K562 (cell line): ENCODE results near the gene TMPO. TPM values are rescaled to one million over a fixed set of nuclear protein-coding genes. Genes with fewer than 3 reads are reported as not detected.
A peak's percentile ranks its signal among the peaks of the same experiment; 100 is the strongest.

ENCODE experiments used
- BCL6 ChIP-seq: fragments of 250-450 bp; sonication (Bioruptor Pico); IDR thresholded peaks from 2 replicates; pipeline ENCODE4 v1.4.0; 2020
- CEBPB ChIP-seq: fragments of 450-650 bp; IDR thresholded peaks from 2 replicates; pipeline ENCODE4 v1.6.1; 2016; ENCODE audit warnings: missing genetic modification characterization, missing compliant biosample characterization
- CREB3L1 ChIP-seq: fragments of 450-650 bp; IDR thresholded peaks from 2 replicates; pipeline ENCODE4 v1.6.1; 2014; ENCODE audit warnings: low read depth, mild to moderate bottlenecking, moderate library complexity, borderline replicate concordance
- ESRRA ChIP-seq: fragments of 450-650 bp; IDR thresholded peaks from 2 replicates; pipeline ENCODE4 v1.6.1; 2014; ENCODE audit warnings: low read depth, mild to moderate bottlenecking, moderate library complexity, borderline replicate concordance
- GABPB2 ChIP-seq: fragments of 250-450 bp; sonication (Bioruptor Pico); conservative IDR thresholded peaks from 2 replicates; pipeline ENCODE4 v1.5.1; 2021; ENCODE audit warnings: mild to moderate bottlenecking
- GTF2F1 ChIP-seq: IDR thresholded peaks from 2 replicates; pipeline ENCODE4 v1.6.1; 2011; ENCODE audit warnings: low read depth, low read length, improper control_type of control experiment
- HES1 ChIP-seq: fragments of 450-650 bp; IDR thresholded peaks from 2 replicates; pipeline ENCODE4 v1.6.1; 2016; ENCODE audit warnings: low read depth, mild to moderate bottlenecking, moderate library complexity
- KLF10 ChIP-seq: fragments of 250-450 bp; sonication (Bioruptor Pico); IDR thresholded peaks from 2 replicates; pipeline ENCODE4 v1.6.1; 2021; ENCODE audit warnings: matching md5 sums
- MCM2 ChIP-seq: fragments of 450-650 bp; IDR thresholded peaks from 2 replicates; pipeline ENCODE4 v1.6.1; 2017; ENCODE audit warnings: low read depth, mild to moderate bottlenecking
- MTF1 ChIP-seq: fragments of 250-450 bp; sonication (Bioruptor Pico); IDR thresholded peaks from 2 replicates; pipeline ENCODE4 v1.9.0; 2021; ENCODE audit warnings: moderate library complexity, mild to moderate bottlenecking, inconsistent platforms, borderline replicate concordance
- NCOA2 ChIP-seq, 2 experiments: fragments of 450-650 bp; IDR thresholded peaks; 2 replicates each; pipeline ENCODE4 v1.6.1; 2018; ENCODE audit warnings: mild to moderate bottlenecking in 2 of 2, moderate library complexity in 1 of 2; ENCODE audit not compliant: partially characterized antibody in 2 of 2
- NCOR1 ChIP-seq: fragments of 450-650 bp; IDR thresholded peaks from 2 replicates; pipeline ENCODE4 v1.6.1; 2016; ENCODE audit warnings: mild to moderate bottlenecking, moderate library complexity
- POU5F1 ChIP-seq: fragments of 150-350 bp; IDR thresholded peaks from 2 replicates; pipeline ENCODE4 v1.6.1; 2014; ENCODE audit warnings: borderline replicate concordance, low read length, low read depth, mild to moderate bottlenecking; ENCODE audit not compliant: partially characterized antibody
- RBM25 ChIP-seq: fragments of 200-400 bp; formaldehyde crosslinking; IDR thresholded peaks from 2 replicates; pipeline ENCODE4 v1.6.1; 2018; ENCODE audit warnings: low read length, low read depth, moderate library complexity; ENCODE audit not compliant: severe bottlenecking
- SMC3 ChIP-seq: conservative IDR thresholded peaks from 2 replicates; pipeline ENCODE4 v1.6.1; 2011; ENCODE audit warnings: low read depth, low read length, improper control_type of control experiment; ENCODE audit not compliant: insufficient read depth
- TAF15 ChIP-seq: fragments of 200-400 bp; formaldehyde crosslinking; IDR thresholded peaks from 2 replicates; pipeline ENCODE4 v1.6.1; 2017; ENCODE audit warnings: mild to moderate bottlenecking, low read depth, low read length, moderate library complexity
- TAF9B ChIP-seq: fragments of 450-650 bp; IDR thresholded peaks from 2 replicates; pipeline ENCODE4 v1.6.1; 2018; ENCODE audit warnings: mild to moderate bottlenecking; ENCODE audit not compliant: partially characterized antibody
- XRCC5 ChIP-seq: fragments of 200-400 bp; formaldehyde crosslinking; IDR thresholded peaks from 2 replicates; pipeline ENCODE4 v1.6.1; 2017; ENCODE audit warnings: low read depth, mild to moderate bottlenecking, low read length
- ZBED1 ChIP-seq: IDR thresholded peaks from 2 replicates; pipeline ENCODE4 v1.6.1; 2014
- ZBTB9 ChIP-seq: fragments of 450-650 bp; formaldehyde crosslinking; IDR thresholded peaks from 2 replicates; pipeline ENCODE4 v1.4.0; 2020; ENCODE audit warnings: mild to moderate bottlenecking, moderate library complexity
- ZC3H11A ChIP-seq: IDR thresholded peaks from 2 replicates; pipeline ENCODE4 v1.6.1; 2012; ENCODE audit warnings: low read depth, low read length, improper control_type of control experiment
- ZNF253 ChIP-seq: fragments of 250-450 bp; sonication (Bioruptor Pico); conservative IDR thresholded peaks from 2 replicates; pipeline ENCODE4 v1.6.1; 2021; ENCODE audit warnings: mild to moderate bottlenecking
- ZNF740 ChIP-seq, 3 experiments: fragments of 200-800 bp in 1 of 3; sonication (Bioruptor generic) in 1 of 3; sonication (generic) in 1 of 3; formaldehyde crosslinking in 1 of 3; IDR thresholded peaks; 2 replicates each; pipeline versions ENCODE4 v1.6.1 to v1.8.0; 2016 to 2022; ENCODE audit warnings: mild to moderate bottlenecking in 2 of 3, missing compliant biosample characterization in 2 of 3, missing genetic modification characterization in 2 of 3, missing genetic modification reagents in 1 of 3
- polyA plus RNA-seq, 8 experiments: library from polyadenylated mRNA; depleted of rRNA in 4 of 8; stranded (reverse) in 5 of 8; unstranded in 3 of 8; fragments of >200 nt; fragmentation: Nextera tagmentation in 2 of 8; fragmentation: Illumina TruSeq in 1 of 8; extraction: Ambion mirVana in 2 of 8; extraction: Trizol in 1 of 8; gene quantifications; 2 replicates each; pipeline versions ENCODE4 v1.2.1 to v1.2.3, GENCODE V29; 2011 to 2014; ENCODE audit warnings: inconsistent platforms in 1 of 8, missing spikeins in 1 of 8
- total RNA-seq, 7 experiments: library from RNA; depleted of rRNA in 6 of 7; stranded (reverse); fragments of >200 nt in 6 of 7; fragmentation: Illumina TruSeq in 2 of 7; extraction: Trizol in 2 of 7; gene quantifications; 2 replicates each; pipeline versions ENCODE4 v1.2.1 to v1.2.3, GENCODE V29; 2011 to 2021; ENCODE audit warnings: low replicate concordance in 1 of 7

The TMPO gene
- total and polyA plus RNA-seq, 9 of the 15 experiments (the other 6 are each of a cell fraction or from before 2014, with no cell fraction given) = 62.1 to 263 (median 182) TPM

DNA sequence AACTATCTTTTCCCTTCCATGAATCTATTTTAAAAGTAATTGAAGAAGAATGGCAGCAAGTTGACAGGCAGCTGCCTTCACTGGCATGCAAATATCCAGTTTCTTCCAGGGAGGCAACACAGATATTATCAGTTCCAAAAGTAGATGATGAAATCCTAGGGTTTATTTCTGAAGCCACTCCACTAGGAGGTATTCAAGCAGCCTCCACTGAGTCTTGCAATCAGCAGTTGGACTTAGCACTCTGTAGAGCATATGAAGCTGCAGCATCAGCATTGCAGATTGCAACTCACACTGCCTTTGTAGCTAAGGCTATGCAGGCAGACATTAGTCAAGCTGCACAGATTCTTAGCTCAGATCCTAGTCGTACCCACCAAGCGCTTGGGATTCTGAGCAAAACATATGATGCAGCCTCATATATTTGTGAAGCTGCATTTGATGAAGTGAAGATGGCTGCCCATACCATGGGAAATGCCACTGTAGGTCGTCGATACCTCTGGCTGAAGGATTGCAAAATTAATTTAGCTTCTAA, 18.4 kb downstream of the TMPO start (continued):
- TF ChIP-seq KLF10 (CRISPR knock-in tag) (no peak), ZBTB9 (CRISPR knock-in tag) (no peak), HES1 (no peak), NCOR1 (no peak), TAF15 (no peak), GTF2F1 (no peak), SMC3 (no peak), GABPB2 (CRISPR knock-in tag) (no peak), ZNF253 (CRISPR knock-in tag) (no peak), MCM2 (no peak), ESRRA (no peak; the same call in 1 of the 2 replicates), CREB3L1 (no peak), ZBED1 (no peak), CEBPB (tag) (peak; percentile 69), POU5F1 (no peak), MTF1 (CRISPR knock-in tag) (no peak), RBM25 (no peak), ZC3H11A (no peak), ZNF740 (CRISPR knock-in tag; IDR thresholded peaks at IDR 0.05) (no peak), ZNF740 (tag; IDR thresholded peaks at IDR 0.05) (no peak), NCOA2 (IDR thresholded peaks at IDR 0.05; ENCODE audit: partially characterized antibody in 2 of 2) (no peak), TAF9B (no peak), XRCC5 (no peak), BCL6 (no peak)
